GM08714 (cell line): ENCODE measurements around the gene TSPAN31.
"Not testable (repeated sequence)": the region's sequence is repeated elsewhere in the genome, so short reads cannot be mapped to it uniquely, and the experiment has no call there.

Experiments used
- H3K4me3 ChIP-seq: fragments of 200-500 bp; sonication (Bioruptor generic); 2 replicates; pipeline ENCODE4 v1.5.1; 2014; ENCODE audit warnings: mild to moderate bottlenecking, low read length, inconsistent platforms
- ZNF274 ChIP-seq: IDR thresholded peaks from 2 replicates; pipeline ENCODE4 v1.6.1; 2012; ENCODE audit warnings: mild to moderate bottlenecking, low read depth, low read length

TSPAN31 gene

DNA sequence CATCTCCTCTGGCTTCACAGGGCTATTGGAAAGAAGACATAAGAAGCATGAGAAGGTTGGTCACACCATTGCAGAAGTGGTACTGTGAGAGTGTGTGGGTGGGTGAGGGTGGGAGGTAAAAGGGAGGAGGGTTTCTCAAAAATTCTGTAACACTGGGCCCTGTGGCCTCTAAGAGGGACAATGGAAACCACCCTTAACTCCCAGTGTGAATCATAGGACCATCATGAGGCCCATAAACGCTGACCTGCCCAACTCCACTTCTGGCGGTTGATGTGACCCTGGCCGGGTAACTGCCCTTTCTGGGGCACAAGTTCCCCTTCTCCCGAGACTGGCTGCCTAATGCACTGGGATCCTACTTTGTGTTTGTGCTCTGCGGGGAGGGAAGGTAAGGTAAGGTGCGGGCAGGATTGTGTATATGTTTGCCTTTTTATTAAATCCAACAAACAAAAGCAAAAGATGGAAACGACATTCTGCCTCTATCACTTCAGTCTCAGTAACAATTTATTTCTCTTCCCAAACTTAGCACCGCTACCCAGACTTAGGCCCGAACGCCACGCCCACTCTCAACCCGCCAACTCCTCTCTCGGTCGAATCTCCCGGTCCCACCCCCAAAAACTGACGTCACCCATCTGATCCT is 26.5 kb downstream of the TSPAN31 start:
- TF ChIP-seq ZNF274: no peak
- H3K4me3 ChIP-seq: peak overlapping the region; percentile 66

DNA sequence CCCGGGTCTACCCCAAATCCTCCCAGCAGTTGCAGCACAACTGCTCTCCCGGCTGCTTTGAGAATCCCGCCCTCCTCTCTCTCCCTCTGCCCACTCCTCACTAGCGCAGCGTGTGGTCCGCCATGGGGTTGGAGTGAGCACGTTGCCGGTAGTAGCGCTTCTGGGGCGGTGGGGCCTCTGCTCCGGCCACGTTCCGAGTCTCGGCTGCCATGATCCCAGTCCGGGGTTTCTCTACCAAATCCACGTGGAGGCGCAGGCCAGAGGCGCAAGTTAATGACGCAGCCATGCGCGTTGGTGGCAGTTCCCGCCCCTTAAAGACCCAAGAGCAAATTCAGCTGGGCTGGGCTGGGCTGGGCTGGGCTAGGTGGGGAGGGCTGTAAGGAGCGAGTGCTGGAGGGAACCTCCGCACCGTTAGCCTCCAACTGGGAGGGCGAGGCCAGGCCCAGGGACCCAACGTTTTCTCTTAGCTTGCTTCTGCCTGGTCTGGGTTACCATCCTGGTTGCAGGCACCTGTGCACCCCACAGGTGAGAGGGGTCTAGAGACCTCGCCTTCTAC is 27.1 kb downstream of the TSPAN31 start, which contains the start of gene METTL1:
Gene METTL1, minus strand, starts transcription at position 233 of the 556 bp plus-strand sequence. Its CDS starts 22 bp downstream, at position 211.
- H3K4me3 ChIP-seq: peak within 1 kb of the TSS; percentile 66
- TF ChIP-seq ZNF274: no peak

DNA sequence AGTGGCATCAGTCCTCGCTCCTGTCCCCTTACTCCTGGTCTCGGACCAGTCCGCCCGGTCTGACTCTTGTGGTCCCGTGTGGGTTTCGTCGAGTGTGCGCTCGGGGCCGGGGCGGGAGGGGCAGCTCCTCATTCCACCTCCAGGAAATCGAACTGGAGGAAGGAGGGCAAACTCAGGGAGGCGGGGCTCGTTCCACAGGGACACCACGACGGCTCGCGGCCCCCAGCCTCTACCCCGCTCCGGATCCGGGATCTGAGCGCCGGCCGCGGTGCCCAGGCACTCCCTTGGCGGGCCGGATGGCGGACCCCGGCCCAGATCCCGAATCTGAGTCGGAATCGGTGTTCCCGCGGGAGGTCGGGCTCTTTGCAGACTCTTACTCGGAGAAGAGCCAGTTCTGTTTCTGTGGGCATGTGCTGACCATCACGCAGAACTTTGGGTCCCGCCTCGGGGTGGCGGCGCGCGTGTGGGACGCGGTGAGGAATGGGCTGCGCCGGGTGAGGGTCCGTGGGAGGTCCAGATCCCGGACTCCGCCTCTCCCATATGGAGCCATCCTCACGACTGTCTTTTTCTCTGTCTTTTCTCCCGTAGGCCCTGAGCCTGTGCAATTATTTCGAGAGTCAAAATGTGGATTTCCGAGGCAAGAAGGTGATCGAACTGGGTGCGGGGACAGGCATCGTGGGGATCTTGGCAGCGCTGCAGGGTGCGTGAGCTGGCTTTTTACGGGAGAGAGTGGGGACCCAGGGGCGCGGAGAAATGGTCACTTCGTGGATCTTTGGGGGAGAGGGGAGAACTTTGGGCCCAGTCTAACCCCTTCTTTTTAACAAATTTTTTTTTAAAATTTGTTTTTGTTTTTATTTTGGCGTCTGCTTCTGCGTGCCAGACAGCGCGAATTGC is 27.8 kb downstream of the TSPAN31 start, which contains the start of gene EEF1AKMT3:
Gene EEF1AKMT3, plus strand, starts transcription at position 186 of the 894 bp plus-strand sequence. Its CDS starts 111 bp downstream, at position 297.
- peak within 1 kb of the TSS; percentile 66 for H3K4me3 ChIP-seq
- TF ChIP-seq ZNF274: no peak

DNA sequence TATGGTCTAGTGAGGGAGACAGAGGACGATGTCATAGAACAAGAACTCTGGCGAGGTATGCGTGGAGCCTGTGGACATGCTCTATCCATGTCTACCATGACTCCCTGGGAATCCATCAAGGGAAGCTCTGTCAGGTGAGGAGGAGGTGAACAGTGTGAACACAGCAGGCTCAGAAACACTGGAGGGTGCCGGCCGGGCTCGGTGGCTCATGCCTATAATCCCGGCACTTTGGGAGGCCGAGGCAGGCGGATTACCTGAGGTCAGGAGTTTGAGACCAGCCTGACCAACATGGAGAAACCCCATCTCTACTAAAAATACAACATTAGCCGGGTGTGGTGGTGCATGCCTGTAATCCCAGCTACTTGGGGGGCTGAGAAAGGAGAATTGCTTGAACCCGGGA is 29.8 kb downstream of the TSPAN31 start:
- not testable (repeated sequence) for H3K4me3 ChIP-seq

DNA sequence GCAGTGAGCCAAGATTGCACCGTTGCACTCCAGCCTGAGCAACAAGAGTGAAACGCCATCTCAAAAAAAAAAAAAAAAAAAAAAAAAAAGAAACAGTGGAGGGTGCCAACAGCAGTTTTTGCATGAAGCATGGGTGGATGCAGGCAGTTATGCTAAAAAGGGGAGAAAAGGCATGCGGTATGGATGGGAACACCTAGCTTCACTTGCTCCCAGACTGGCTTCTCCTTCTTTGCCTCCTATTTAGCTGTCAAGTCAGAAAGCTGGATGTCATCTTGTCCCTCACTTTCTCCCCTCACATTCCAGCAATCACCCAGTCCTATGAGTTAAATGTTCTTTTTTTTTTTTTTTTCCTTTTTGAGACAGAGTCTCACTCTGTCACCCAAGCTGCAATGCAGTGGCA is 30.2 kb downstream of the TSPAN31 start:
- no peak overlapping the region for H3K4me3 ChIP-seq
- no peak for TF ChIP-seq ZNF274

DNA sequence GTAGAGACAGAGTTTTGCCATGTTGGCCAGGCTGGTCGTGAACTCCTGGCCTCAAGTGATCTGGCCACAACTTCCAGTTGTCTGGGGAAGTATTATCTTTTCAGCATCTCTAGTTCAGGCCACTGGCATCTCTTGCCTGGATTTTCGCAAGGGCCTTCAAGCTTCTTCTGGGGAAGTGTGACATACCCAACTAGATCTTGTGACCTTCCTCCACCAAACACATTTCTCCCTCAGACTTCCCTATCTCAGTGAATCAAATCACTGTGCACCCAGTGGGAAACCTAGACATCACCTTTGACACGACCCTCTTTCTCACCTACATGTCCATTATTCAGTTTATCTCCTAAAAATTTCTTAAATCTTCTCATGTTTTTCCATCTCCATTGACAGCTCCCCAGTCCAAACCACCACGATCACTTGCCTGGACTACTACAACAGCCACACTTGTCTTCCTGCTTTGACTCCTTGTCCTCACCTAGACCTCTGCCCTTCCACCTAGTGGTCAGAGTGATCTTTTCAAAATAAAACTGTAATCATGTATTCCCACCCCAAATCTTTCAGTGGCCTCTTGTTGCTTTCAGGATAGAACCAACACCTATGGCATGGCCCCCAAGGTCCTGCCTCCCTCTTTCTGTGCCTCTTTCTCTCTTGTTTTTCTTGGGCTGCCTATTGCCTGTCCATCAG is 30.9 kb downstream of the TSPAN31 start:
- no peak overlapping the region for H3K4me3 ChIP-seq
- TF ChIP-seq ZNF274: no peak

DNA sequence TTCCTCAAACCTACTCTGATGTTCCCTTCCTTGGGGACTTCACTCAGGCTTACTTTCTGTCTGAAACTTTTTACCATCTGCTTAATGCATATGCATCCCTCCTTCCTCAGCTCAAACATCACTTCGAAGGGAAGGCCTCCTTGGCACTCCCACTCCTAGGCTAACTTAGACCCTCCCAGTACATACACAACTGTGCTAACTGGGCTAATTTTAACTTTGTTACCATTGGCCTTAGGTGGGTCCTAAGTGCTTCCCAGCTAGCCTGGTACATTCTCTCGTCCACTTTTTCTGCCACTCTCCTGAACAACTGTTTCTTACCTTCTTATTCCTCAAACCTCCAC is 31.4 kb downstream of the TSPAN31 start:
- no peak for TF ChIP-seq ZNF274
- no peak overlapping the region for H3K4me3 ChIP-seq

DNA sequence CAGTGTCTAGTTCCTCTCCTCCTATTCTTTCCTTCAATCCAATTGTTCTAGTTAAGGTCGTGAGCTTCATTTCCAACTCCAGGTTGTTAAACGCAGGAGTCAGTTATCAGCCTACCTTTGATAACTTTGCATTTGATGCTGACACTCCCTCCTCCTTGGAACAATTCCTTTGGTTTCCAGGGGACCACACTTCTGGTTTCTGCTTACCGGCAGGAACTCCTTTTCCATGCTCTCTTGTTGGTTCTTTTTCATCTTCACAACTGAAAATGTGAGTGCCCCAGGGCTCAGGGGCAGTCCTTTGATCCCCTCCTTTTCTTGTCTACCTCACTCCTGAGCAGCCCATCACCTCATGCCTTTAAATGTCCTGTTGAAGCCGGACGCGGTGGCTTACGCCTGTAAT is 32.5 kb downstream of the TSPAN31 start:
- no peak overlapping the region for H3K4me3 ChIP-seq
- no peak for TF ChIP-seq ZNF274

DNA sequence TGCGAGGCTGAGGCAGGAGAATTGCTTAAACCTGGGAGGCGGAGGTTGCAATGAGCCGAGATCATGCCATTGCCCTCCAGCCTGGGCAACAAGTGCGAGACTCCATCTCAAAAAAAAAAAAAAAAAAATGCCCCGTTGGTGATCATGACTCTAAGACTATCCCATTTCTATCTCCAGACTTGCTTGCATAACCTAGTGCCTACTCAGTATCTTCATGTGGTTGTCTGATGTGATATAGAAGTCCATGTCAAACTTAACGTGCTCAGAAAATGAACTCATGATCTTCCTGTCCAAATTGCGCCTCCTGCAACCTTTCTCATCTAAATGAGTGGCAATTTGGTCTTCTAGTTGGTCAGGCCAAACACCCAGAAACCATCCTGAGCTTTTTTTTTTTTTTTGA is 33.1 kb downstream of the TSPAN31 start:
- TF ChIP-seq ZNF274: no peak

DNA sequence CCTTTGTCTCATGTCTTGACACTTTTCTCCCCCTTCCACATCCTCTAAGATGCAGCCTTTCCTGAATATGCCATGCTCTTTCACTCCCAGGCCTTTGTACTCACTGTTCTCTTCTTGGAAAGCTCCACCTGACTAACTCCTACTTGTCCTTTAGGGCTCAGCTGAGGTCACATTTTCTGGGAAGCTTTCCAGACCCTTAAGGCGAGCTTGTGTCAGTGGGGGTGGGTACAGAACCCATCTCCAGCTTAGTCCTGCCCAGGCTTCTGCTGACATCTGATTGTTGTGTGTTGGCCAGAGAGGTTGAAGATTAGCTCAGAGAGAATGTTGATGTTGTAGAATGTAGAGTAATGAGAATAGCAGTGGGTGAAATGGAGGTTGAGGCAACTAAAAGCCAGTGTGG is 34.9 kb downstream of the TSPAN31 start:
- no peak for TF ChIP-seq ZNF274
- H3K4me3 ChIP-seq: no peak overlapping the region

More for the DNA sequence above, 33.1 kb downstream of the TSPAN31 start:
- no peak overlapping the region for H3K4me3 ChIP-seq

DNA sequence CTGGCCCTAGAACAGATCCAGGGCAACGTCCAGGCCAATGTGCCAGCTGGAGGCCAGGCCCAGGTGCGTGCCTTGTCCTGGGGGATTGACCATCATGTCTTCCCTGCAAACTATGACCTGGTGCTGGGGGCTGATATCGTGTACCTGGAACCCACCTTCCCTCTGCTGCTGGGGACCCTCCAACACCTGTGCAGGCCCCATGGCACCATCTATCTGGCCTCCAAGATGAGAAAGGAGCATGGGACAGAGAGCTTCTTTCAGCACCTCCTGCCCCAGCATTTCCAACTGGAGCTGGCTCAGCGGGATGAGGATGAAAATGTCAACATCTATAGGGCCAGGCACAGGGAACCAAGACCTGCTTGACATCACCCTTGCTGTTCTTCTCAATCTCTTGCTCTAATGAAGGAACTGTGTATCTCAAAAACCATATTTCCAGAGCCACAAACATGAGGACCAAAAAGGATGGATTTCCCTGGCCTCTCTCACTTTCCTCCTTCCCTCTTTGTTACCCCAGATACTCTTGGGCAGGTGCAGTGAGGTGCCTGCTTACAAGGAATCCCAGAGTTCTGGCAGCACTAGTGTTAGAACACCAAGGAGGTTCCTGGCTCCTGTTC is 35.6 kb downstream of the TSPAN31 start:
- no peak overlapping the region for H3K4me3 ChIP-seq
- TF ChIP-seq ZNF274: no peak

DNA sequence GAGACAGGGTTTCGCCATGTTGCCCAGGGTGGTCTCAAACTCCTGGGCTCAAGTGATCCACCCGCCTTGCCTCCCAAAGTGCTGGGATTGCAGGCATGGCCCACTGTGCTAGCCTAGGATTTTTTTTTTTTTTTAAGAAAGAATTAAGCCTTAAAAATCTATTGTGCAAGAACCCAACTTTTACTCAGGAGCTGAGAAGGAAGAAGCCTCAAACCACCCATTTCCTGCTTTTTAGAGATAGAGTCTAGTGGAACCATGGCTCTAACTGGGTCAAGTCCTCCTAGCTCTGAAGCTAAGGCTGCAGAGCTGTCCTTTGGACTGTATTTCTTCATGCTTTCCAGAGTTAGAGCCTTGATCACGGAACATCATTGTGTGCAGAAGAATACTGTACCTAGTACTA is 36.4 kb downstream of the TSPAN31 start:
- no peak overlapping the region for H3K4me3 ChIP-seq
- TF ChIP-seq ZNF274: no peak

DNA sequence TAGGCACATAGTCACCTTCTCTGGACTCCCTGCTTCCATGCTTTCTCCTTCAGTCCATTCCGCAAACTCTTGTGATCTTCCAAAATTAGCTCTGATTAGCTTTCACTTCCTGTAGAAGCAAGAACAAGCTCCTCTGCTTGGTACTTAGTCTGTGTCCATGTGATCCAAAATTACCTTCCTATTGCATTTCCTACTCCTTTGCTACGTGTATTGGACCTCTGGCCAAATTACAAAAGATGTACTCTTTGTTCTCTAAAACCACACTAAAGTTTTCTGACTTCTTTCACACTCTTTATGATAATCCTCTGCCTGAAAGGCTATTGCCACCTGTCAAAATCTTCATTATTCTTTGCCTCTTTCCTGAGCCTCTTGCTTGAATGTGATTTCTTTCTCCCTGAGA is 37.0 kb downstream of the TSPAN31 start:
- no peak for TF ChIP-seq ZNF274
- no peak overlapping the region for H3K4me3 ChIP-seq

DNA sequence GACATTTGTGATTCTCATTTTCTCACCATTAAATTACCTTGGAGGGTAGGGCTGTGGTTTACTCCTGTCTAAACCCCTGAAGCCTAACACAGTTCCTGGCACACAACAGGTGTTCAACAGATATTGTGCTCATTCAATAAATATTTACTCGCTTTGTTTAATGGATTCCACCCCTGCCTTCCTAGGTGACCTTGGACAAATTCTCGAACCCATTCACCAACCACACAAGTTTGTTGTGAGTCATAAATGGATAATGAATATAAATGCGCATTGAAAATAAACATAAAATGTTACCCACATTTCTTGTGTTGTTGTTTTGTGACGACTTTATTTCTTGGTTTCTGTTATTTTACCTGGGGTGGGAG is 37.4 kb downstream of the TSPAN31 start:
- H3K4me3 ChIP-seq: no peak overlapping the region

More for the DNA sequence above, 37.4 kb downstream of the TSPAN31 start:
- TF ChIP-seq ZNF274: no peak
